GM12878 (cell line): Measurements from ENCODE around the gene ABCA9. TPM values are rescaled to one million over a fixed set of nuclear protein-coding genes. Genes with fewer than 3 reads are reported as not detected.

Experiments
- ATAC-seq: fragments of 200-7000 bp; cut with Tn5 transposase; 3 replicates; pipeline ENCODE4 v1.9.1; 2020; ENCODE audit warnings: mild to moderate bottlenecking, moderate library complexity
- BruUV-seq: library from RNA; stranded (reverse); fragments of 400-500 nt; replicated peaks from 2 replicates; lab custom pipeline; 2021; lab: Mats Ljungman, UMichigan
- CTCF ChIA-PET: fragments of 300-600 bp; sonication (Branson Sonifier 250); formaldehyde crosslinking; extraction: SDS; loops from one replicate; lab custom pipeline; 2021; ENCODE audit warnings: inconsistent platforms; lab: Yijun Ruan, JAX
- POLR2A ChIA-PET: fragments of 350-600 bp; formaldehyde crosslinking; extraction: SDS; loops from one replicate; lab custom pipeline; 2021; ENCODE audit warnings: inconsistent platforms; lab: Charles Lee
- RAD21 ChIA-PET: fragments of 300-600 bp; sonication (Branson Sonifier 250); formaldehyde crosslinking; loops from one replicate; lab custom pipeline; 2023; ENCODE audit warnings: antibody characterized with exemption; ENCODE audit not compliant: unreplicated experiment; lab: Charles Lee
- SMC1A ChIA-PET: fragments of 300-600 bp; sonication (Branson Sonifier 250); formaldehyde crosslinking; loops from one replicate; lab custom pipeline; 2023; ENCODE audit not compliant: unreplicated experiment, uncharacterized antibody; lab: Charles Lee
- DNase-seq: peaks from one replicate; pipeline ENCODE4 v3.0.0-alpha.2; 2011; ENCODE audit warnings: low read depth, low spot score
- FAIRE-seq: peaks from 3 replicates; lab custom pipeline; 2011; peaks lifted over from hg19 to GRCh38; lab: Jason Lieb, UNC
- H2AFZ ChIP-seq: 2 replicates; pipeline ENCODE4 v1.6.0; 2011; ENCODE audit warnings: low read depth, low read length, control low read depth; ENCODE audit not compliant: control insufficient read depth
- H3K27ac ChIP-seq: 2 replicates; pipeline ENCODE4 v1.5.1; 2011; ENCODE audit warnings: control low read depth; ENCODE audit not compliant: control insufficient read depth, insufficient read depth
- H3K27me3 ChIP-seq, 2 experiments: replicated peaks in 1 of 2; 2 replicates each; pipeline versions ENCODE4 v1.6.0 to v1.6.1; 2011; ENCODE audit warnings: low read length in 1 of 2; ENCODE audit not compliant: control insufficient read depth in 2 of 2, insufficient read depth in 2 of 2
- H3K36me3 ChIP-seq, 2 experiments: 2 replicates each; pipeline ENCODE4 v1.5.1; 2011; ENCODE audit warnings: low read length in 1 of 2; ENCODE audit not compliant: control insufficient read depth in 2 of 2, insufficient read depth in 2 of 2
- H3K4me1 ChIP-seq: 2 replicates; pipeline ENCODE4 v1.6.1; 2011; ENCODE audit warnings: mild to moderate bottlenecking, low read length, moderate library complexity, mixed read lengths; ENCODE audit not compliant: control insufficient read depth, insufficient read depth
- H3K4me2 ChIP-seq: 2 replicates; pipeline ENCODE4 v1.6.0; 2011; ENCODE audit warnings: control low read depth; ENCODE audit not compliant: control insufficient read depth, insufficient read depth
- H3K4me3 ChIP-seq: fragments of 200-600 bp; sonication (generic); 2 replicates; pipeline ENCODE4 v1.5.1; 2016
- H3K79me2 ChIP-seq: 2 replicates; pipeline ENCODE4 v1.6.0; 2011; ENCODE audit warnings: low read length; ENCODE audit not compliant: control insufficient read depth, insufficient read depth
- H3K9ac ChIP-seq: 2 replicates; pipeline ENCODE4 v1.8.0; 2011; ENCODE audit warnings: low read length, control low read depth, mixed read lengths; ENCODE audit not compliant: control insufficient read depth, insufficient read depth
- H3K9me3 ChIP-seq: replicated peaks from 3 replicates; pipeline ENCODE4 v1.5.1; 2011; ENCODE audit warnings: mild to moderate bottlenecking, low read length; ENCODE audit not compliant: control insufficient read depth, insufficient read depth
- H4K20me1 ChIP-seq: 2 replicates; pipeline ENCODE4 v1.6.0; 2011; ENCODE audit not compliant: control insufficient read depth, insufficient read depth
- BHLHE40 ChIP-seq, 2 experiments: fragments of 450-650 bp in 1 of 2; IDR thresholded peaks; 2 replicates each; pipeline ENCODE4 v1.6.1; 2011 to 2017; ENCODE audit warnings: low read depth in 2 of 2, borderline replicate concordance in 1 of 2, improper control_type of control experiment in 1 of 2, low read length in 1 of 2, mild to moderate bottlenecking in 1 of 2
- CUX1 ChIP-seq: IDR thresholded peaks from 2 replicates; pipeline ENCODE4 v1.6.1; 2012; ENCODE audit warnings: improper control_type of control experiment, low read depth, low read length; ENCODE audit not compliant: insufficient replicate concordance
- EED ChIP-seq: sonication (generic); IDR thresholded peaks from 2 replicates; pipeline ENCODE4 v1.6.1; 2016; ENCODE audit warnings: antibody characterized with exemption, low read depth
- ESRRA ChIP-seq: IDR thresholded peaks from 2 replicates; pipeline ENCODE4 v1.6.1; 2012; ENCODE audit warnings: mild to moderate bottlenecking, low read length, improper control_type of control experiment
- IRF3 ChIP-seq: fragments of 450-650 bp; IDR thresholded peaks from 2 replicates; pipeline ENCODE4 v1.6.1; 2014; ENCODE audit warnings: mild to moderate bottlenecking
- LARP7 ChIP-seq: fragments of 450-650 bp; IDR thresholded peaks from 2 replicates; pipeline ENCODE4 v1.6.1; 2017; ENCODE audit warnings: mild to moderate bottlenecking
- NR2F1 ChIP-seq: fragments of 450-650 bp; conservative IDR thresholded peaks from 2 replicates; pipeline ENCODE4 v1.6.1; 2017; ENCODE audit warnings: mild to moderate bottlenecking
- PAX5 ChIP-seq: IDR thresholded peaks from 2 replicates; pipeline ENCODE4 v1.6.1; 2011; ENCODE audit warnings: low read depth, low read length, borderline replicate concordance
- SMAD1 ChIP-seq: fragments of 450-650 bp; IDR thresholded peaks from 2 replicates; pipeline ENCODE4 v1.6.1; 2018; ENCODE audit warnings: mild to moderate bottlenecking, low read depth; ENCODE audit not compliant: partially characterized antibody
- WGBS: methylation state at CpG from one replicate; pipeline ENCODE4 v1.1.6; 2016; ENCODE audit warnings: low lambda C conversion rate; ENCODE audit not compliant: insufficient replicate concordance, insufficient coverage; ENCODE audit errors: missing lambda C conversion rate; 5-methylcytosine and 5-hydroxymethylcytosine counted together
- in situ Hi-C: fragments of 300-500 bp; cut with MboI; formaldehyde crosslinking; loops from 9 replicates; pipeline ENCODE4 v1.14.3; 2018; ENCODE audit warnings: mixed read lengths
- intact Hi-C: fragments of 100-400 bp; cut with micrococcal nuclease; formaldehyde crosslinking; loops from one replicate; pipeline ENCODE4 v1.14.2; 2022; ENCODE audit not compliant: unreplicated experiment
- polyA plus RNA-seq, 11 experiments: library from polyadenylated mRNA; depleted of rRNA in 4 of 11; unstranded in 6 of 11; stranded (reverse) in 5 of 11; fragments of >200 nt; fragmentation: Nextera tagmentation in 4 of 11; fragmentation: Illumina TruSeq in 1 of 11; extraction: Ambion mirVana in 4 of 11; extraction: Trizol in 1 of 11; gene quantifications; 1 replicate in 1 of 11; 2 replicates in 10 of 11; pipeline versions ENCODE4 v1.2.1 to v1.2.3, GENCODE V29; 2011 to 2016; ENCODE audit warnings: inconsistent platforms in 2 of 11, missing spikeins in 2 of 11, low read depth in 1 of 11
- total RNA-seq, 4 experiments: library from RNA; depleted of rRNA in 3 of 4; stranded (reverse); fragments of >200 nt in 3 of 4; fragmentation: Illumina TruSeq in 1 of 4; extraction: Trizol in 1 of 4; gene quantifications; 2 replicates each; pipeline versions ENCODE4 v1.2.1 to v1.2.3, GENCODE V29; 2013 to 2021

ABCA9 gene
- total and polyA plus RNA-seq, 10 of the 15 experiments (the other 5 are each of a cell fraction or from before 2014, with no cell fraction given) = under 0.01 to 2.9 (median 0.31) TPM

GRCh38 chr17:68943123-68943811 is 117.5 kb downstream of the ABCA9 start:
- Histone ChIP-seq H3K4me3 (no peak overlapping the region), H3K79me2 (no peaks in the 10 kb centered on the region), H4K20me1 (no peaks in the 10 kb centered on the region), H3K4me2 (no peak overlapping the region), H3K4me1 (no peaks in the 10 kb centered on the region), H3K27me3 (no peaks in the 10 kb centered on the region), H3K36me3 (no peaks in the 10 kb centered on the region), H3K9me3 (no peaks in the 10 kb centered on the region), H3K9ac (no peak overlapping the region), H2AFZ (no peak overlapping the region), H3K27ac (no peak overlapping the region)
- DNase-seq (no peak), FAIRE-seq (no peak), ATAC-seq (no peak)
- no TSS peak for BruUV-seq
- TF ChIP-seq EED = no peak
- no peak for TF ChIP-seq NR2F1
- TF ChIP-seq CUX1 = no peak
- no peak for TF ChIP-seq BHLHE40 (IDR thresholded peaks at IDR 0.05; ENCODE audit: borderline replicate concordance in 1 of 2, low read depth in 2 of 2, low read length in 1 of 2)
- no peak for TF ChIP-seq SMAD1
- no peak for TF ChIP-seq LARP7
- TF ChIP-seq PAX5 = no peak
- no peak for TF ChIP-seq IRF3
- TF ChIP-seq ESRRA = no peak
- ChIA-PET POLR2A (no interaction called here), CTCF (no interaction called here), RAD21 (no interaction called here), SMC1A (interaction anchor here (0.8 to 1.3 kb wide), 2 partner anchors 10 to 296 kb away, joined by 3 to 4 read pairs; no protein-coding TSS in a partner anchor)
- in situ Hi-C loops (no loop called here), intact Hi-C loops (no loop called here)
- WGBS = 20% methylated on average over 4 of the region's 4 CpGs
